Colonic mucosa (tissue), 4 donors: Measurements from ENCODE around the gene LMOD1. TPM values are rescaled to one million over a fixed set of nuclear protein-coding genes. Genes with fewer than 3 reads are reported as not detected.

ENCODE experiments used
- DNase-seq: peaks from one replicate; pipeline ENCODE4 v3.0.0-alpha.2; 2020
- H3K27ac ChIP-seq: fragments of 200-600 bp; one replicate; pipeline ENCODE4 v1.8.0; 2021
- H3K27me3 ChIP-seq: fragments of 200-600 bp; one replicate; pipeline ENCODE4 v1.8.0; 2021
- H3K36me3 ChIP-seq: fragments of 200-600 bp; one replicate; pipeline ENCODE4 v1.8.0; 2021
- H3K4me1 ChIP-seq: fragments of 200-600 bp; one replicate; pipeline ENCODE4 v1.8.0; 2021; ENCODE audit warnings: mild to moderate bottlenecking
- H3K4me3 ChIP-seq: fragments of 200-600 bp; one replicate; pipeline ENCODE4 v1.8.0; 2021
- H3K9ac ChIP-seq, 2 donors: one replicate each; pipeline ENCODE4 v1.7.0; 2013; ENCODE audit warnings: control low read depth in 2 of 2, low read depth in 2 of 2, low read length in 2 of 2
- H3K9me3 ChIP-seq: fragments of 200-600 bp; one replicate; pipeline ENCODE4 v1.8.0; 2021
- CTCF ChIP-seq: fragments of 200-600 bp; IDR thresholded peaks from one replicate; pipeline ENCODE4 v1.8.0; 2022; ENCODE audit warnings: antibody characterized with exemption, mild to moderate bottlenecking
- intact Hi-C: fragments of 100-400 bp; cut with DNase I; formaldehyde crosslinking; loops from one replicate; pipeline ENCODE4 v1.14.1; 2022
- total RNA-seq, 2 donors: library from RNA; stranded (reverse); fragmentation: NEBNext Ultra II Directional in 1 of 2; extraction: Animal tissue kit (Norgen Biotek cat#: 25700) in 1 of 2; gene quantifications; one replicate each; pipeline ENCODE4 v1.2.1, GENCODE V29; 2021
- donor health status: healthy.
- donor health status: DM: no; HTN: no; CAD: no.
- donor health status: DM: no; HTN: no; CAD: no.

The LMOD1 gene
- total RNA-seq, 2 donors from 2014 or later, result 7.6 to 64.5 TPM

- H3K9me3 ChIP-seq, result no peaks in the 10 kb centered on the region
- DNase-seq, result no peak
- intact Hi-C loops, result no loop called here
- no peaks in the 10 kb centered on the region for H3K36me3 ChIP-seq
- no peak overlapping the region for H3K27ac ChIP-seq
- H3K4me1 ChIP-seq, result peaks cover 5% of the 10 kb centered on the region
- H3K9ac ChIP-seq, result no peak overlapping the region
- no peak overlapping the region for H3K4me3 ChIP-seq
- H3K27me3 ChIP-seq, result peaks cover 12% of the 10 kb centered on the region
- TF ChIP-seq CTCF, result no peak
These were observed 60.1 kb downstream of the LMOD1 start for GRCh38 chr1:201886103-201886885.

- Histone ChIP-seq H3K9ac (no peak overlapping the region), H3K27me3 (peaks cover 12% of the 10 kb centered on the region), H3K4me1 (peaks cover 5% of the 10 kb centered on the region), H3K9me3 (no peaks in the 10 kb centered on the region), H3K4me3 (no peak overlapping the region), H3K36me3 (no peaks in the 10 kb centered on the region), H3K27ac (no peak overlapping the region)
- no peak for TF ChIP-seq CTCF
- intact Hi-C loops, result no loop called here
- no peak for DNase-seq
These were observed 60.7 kb downstream of the LMOD1 start for GRCh38 chr1:201885531-201886075.

- DNase-seq, result no peak
- no peak overlapping the region for H3K27ac ChIP-seq
- no peak overlapping the region for H3K9ac ChIP-seq
- intact Hi-C loops, result no loop called here
- peaks cover 9% of the 10 kb centered on the region for H3K27me3 ChIP-seq
- no peak for TF ChIP-seq CTCF
- H3K4me1 ChIP-seq, result peaks cover 5% of the 10 kb centered on the region
- no peak overlapping the region for H3K4me3 ChIP-seq
- no peaks in the 10 kb centered on the region for H3K36me3 ChIP-seq
- no peaks in the 10 kb centered on the region for H3K9me3 ChIP-seq
These were observed 61.9 kb downstream of the LMOD1 start for GRCh38 chr1:201884425-201884824.

GRCh38 chr1:201883786-201884185 is 62.6 kb downstream of the LMOD1 start:
- Histone ChIP-seq H3K4me3 (no peak overlapping the region), H3K27me3 (peaks cover 4% of the 10 kb centered on the region), H3K9me3 (no peaks in the 10 kb centered on the region), H3K9ac (no peak overlapping the region), H3K4me1 (no peaks in the 10 kb centered on the region), H3K27ac (no peak overlapping the region), H3K36me3 (no peaks in the 10 kb centered on the region)
- DNase-seq, result no peak
- no peak for TF ChIP-seq CTCF
- intact Hi-C loops, result no loop called here

- Histone ChIP-seq H3K9me3 (no peaks in the 10 kb centered on the region), H3K4me3 (no peak overlapping the region), H3K27ac (no peak overlapping the region), H3K27me3 (no peaks in the 10 kb centered on the region), H3K9ac (no peak overlapping the region), H3K36me3 (no peaks in the 10 kb centered on the region), H3K4me1 (no peaks in the 10 kb centered on the region)
- no peak for DNase-seq
- TF ChIP-seq CTCF, result no peak
- intact Hi-C loops, result no loop called here
These were observed 63.1 kb downstream of the LMOD1 start for GRCh38 chr1:201883266-201883665.
